Stomach smooth muscle (tissue), 2 donors: ENCODE results near the gene LIMD2.

Experiments
- H3K27ac ChIP-seq: one replicate; pipeline ENCODE4 v1.7.0; 2013; ENCODE audit warnings: mild to moderate bottlenecking, low read length, inconsistent platforms
- H3K27me3 ChIP-seq, 2 donors: one replicate each; pipeline ENCODE4 v1.7.0; 2013; ENCODE audit warnings: low read length in 2 of 2; ENCODE audit not compliant: insufficient read depth in 2 of 2, control insufficient read depth in 1 of 2
- H3K36me3 ChIP-seq, 2 donors: one replicate each; pipeline ENCODE4 v1.7.0; 2013; ENCODE audit warnings: low read length in 2 of 2; ENCODE audit not compliant: control insufficient read depth in 2 of 2, insufficient read depth in 2 of 2
- H3K4me1 ChIP-seq: one replicate; pipeline ENCODE4 v1.7.0; 2013; ENCODE audit warnings: low read length; ENCODE audit not compliant: control insufficient read depth, insufficient read depth
- H3K4me3 ChIP-seq, 2 donors: one replicate each; pipeline ENCODE4 v1.7.0; 2013; ENCODE audit warnings: low read length in 2 of 2
- H3K9ac ChIP-seq, 2 donors: one replicate each; pipeline ENCODE4 v1.7.0; 2013; ENCODE audit warnings: low read length in 2 of 2, mild to moderate bottlenecking in 1 of 2
- H3K9me3 ChIP-seq, 2 donors: one replicate each; pipeline ENCODE4 v1.7.0; 2013; ENCODE audit warnings: low read length in 2 of 2; ENCODE audit not compliant: control insufficient read depth in 2 of 2
- donor health status: healthy.
- donor health status: Pancreatic carcinoma.

LIMD2 gene

DNA sequence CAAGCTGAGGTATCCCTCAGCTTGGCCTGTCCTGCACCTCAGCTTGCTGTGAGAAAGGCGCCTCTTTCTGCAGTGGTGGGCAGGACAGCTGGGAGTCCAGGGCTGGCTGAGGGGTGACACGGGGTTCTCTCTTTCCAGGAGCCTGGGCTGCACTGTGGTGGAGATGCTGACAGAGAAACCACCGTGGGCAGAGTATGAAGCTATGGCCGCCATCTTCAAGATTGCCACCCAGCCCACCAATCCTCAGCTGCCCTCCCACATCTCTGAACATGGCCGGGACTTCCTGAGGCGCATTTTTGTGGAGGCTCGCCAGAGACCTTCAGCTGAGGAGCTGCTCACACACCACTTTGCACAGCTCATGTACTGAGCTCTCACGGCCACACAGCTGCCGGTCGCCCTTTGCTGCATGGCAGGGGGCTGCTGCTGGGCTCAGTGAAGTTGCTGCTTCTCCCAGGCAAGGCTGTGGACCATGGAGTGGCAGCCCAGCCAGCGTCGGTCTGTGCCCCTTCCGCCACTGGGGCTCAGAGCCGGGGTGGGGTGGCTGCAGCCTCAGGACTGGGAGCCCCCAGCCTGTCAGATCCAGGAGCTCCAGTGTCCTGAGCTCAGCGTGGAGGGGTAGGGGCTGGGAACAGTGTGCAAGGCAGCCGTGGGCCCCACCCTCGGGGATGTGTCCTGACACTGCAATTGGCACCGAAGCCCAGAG, 6.4 kb downstream of the LIMD2 start:
- H3K4me3 ChIP-seq: no peak overlapping the region
- peaks cover 48 to 55% of the 10 kb centered on the region in 2 donors for H3K36me3 ChIP-seq
- H3K4me1 ChIP-seq: peaks cover 10% of the 10 kb centered on the region
- H3K9me3 ChIP-seq: no peaks in the 10 kb centered on the region
- H3K27ac ChIP-seq: no peak overlapping the region
- no peak overlapping the region for H3K9ac ChIP-seq
- no peaks in the 10 kb centered on the region for H3K27me3 ChIP-seq

DNA sequence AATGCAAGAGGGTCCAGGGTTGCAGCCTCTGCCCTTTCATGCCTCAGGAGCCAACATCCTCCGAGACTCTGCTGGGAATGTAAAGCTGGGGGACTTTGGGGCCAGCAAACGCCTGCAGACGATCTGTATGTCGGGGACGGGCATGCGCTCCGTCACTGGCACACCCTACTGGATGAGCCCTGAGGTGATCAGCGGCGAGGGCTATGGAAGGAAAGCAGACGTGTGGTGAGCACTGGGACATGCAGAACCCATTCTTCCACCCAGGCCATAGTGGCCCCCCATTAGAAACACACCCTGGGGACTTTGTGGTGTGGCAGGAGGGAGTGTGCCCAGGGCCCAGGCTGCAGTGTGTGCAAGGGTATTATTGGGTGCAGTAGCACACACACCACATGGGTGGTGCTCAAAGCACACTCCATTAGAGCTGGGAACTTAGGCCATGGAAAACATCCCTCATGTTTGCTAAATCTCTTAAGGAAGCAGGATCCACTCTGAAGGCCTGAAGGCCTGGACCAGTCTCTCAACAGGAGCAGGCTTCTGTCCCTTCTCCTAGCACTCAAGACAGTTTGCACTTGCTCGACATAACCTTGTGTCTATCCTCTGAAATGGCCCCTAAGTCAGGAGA, 7.6 kb downstream of the LIMD2 start:
- no peaks in the 10 kb centered on the region for H3K9me3 ChIP-seq
- H3K4me1 ChIP-seq: peaks cover 7% of the 10 kb centered on the region
- no peaks in the 10 kb centered on the region for H3K27me3 ChIP-seq
- H3K9ac ChIP-seq: no peak overlapping the region
- peaks cover 54 to 61% of the 10 kb centered on the region in 2 donors for H3K36me3 ChIP-seq
- H3K4me3 ChIP-seq: no peak overlapping the region
- H3K27ac ChIP-seq: no peak overlapping the region

DNA sequence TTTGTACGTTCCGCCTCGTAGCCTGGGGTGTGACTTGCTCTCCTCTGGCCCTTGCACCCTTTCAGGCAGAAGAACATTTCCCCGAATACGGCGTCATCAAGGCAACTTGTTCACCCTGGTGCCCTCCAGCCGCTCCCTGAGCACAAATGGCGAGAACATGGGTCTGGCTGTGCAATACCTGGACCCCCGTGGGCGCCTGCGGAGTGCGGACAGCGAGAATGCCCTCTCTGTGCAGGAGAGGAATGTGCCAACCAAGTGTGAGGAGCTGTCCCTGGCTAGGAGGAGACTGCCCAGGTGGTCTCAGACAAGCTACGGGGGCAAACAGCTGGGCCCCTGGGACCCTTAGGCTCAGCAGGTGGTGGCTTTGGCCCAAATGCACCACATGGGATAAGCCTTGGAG, 10.4 kb downstream of the LIMD2 start:
- peaks cover 54 to 61% of the 10 kb centered on the region in 2 donors for H3K36me3 ChIP-seq
- no peak overlapping the region for H3K27ac ChIP-seq
- no peaks in the 10 kb centered on the region for H3K27me3 ChIP-seq
- peaks cover 20% of the 10 kb centered on the region for H3K4me1 ChIP-seq
- H3K4me3 ChIP-seq: no peak overlapping the region
- no peak overlapping the region for H3K9ac ChIP-seq
- no peaks in the 10 kb centered on the region for H3K9me3 ChIP-seq

DNA sequence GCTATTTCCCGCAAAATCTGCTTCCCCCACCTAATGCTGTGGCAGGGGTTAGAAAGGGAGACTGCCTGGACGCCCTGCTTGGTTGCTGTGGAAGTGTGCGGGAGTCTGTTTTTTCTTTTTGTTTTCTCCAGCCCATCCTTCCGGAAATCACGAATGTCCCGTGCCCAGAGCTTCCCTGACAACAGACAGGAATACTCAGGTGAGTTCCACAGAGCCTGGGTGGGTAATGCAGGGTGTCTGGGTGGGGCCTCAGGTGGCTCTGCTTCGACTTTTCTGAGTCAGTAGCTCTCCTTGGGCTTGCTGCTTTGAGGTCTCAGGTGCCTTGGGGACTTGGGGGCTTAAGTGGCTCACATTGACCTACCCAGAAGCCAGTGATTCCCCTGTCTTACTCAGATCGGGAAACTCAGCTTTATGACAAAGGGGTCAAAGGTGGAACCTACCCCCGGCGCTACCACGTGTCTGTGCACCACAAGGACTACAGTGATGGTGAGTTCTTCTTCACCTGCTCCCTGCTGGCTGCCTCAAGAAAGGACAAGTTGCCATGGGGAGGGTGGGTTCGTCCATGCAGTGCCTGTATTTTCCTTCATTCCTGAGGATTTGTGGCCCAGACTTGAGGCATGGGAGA, 11.4 kb downstream of the LIMD2 start:
- peaks cover 55 to 56% of the 10 kb centered on the region in 2 donors for H3K36me3 ChIP-seq

DNA sequence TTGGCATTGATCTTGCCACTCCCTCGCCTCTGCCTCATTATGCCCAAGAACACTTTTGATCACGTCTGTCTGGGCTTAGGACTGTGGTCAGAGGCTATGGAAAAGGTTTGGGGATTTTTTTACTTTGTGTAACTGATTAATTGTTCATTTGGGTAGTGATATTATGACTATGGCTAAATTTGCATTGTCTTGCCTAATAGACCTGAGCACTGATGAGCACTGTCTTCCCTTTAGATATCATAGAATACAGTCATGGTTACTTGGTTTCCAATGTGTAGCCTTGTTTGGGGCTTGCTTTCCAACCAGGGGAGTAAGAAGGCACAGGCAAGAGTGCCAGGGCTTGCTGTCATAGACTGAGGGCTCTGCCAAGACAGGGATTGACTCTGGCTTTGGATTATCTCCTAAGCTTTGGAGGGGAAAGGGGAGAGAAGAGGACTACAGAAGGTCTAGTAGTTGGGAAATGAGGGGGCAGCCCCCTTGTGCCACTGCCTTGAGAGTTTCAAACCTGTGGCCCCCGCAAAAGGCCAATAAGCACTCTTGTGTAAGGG, 13.7 kb downstream of the LIMD2 start:
- Histone ChIP-seq H3K9me3 (no peaks in the 10 kb centered on the region), H3K36me3 (peaks cover 44 to 52% of the 10 kb centered on the region in 2 donors), H3K4me3 (no peak overlapping the region), H3K27ac (no peak overlapping the region), H3K4me1 (peaks cover 31% of the 10 kb centered on the region), H3K9ac (no peak overlapping the region), H3K27me3 (no peaks in the 10 kb centered on the region)

More for the DNA sequence above, 11.4 kb downstream of the LIMD2 start:
- H3K9ac ChIP-seq: no peak overlapping the region
- no peaks in the 10 kb centered on the region for H3K27me3 ChIP-seq
- no peaks in the 10 kb centered on the region for H3K9me3 ChIP-seq
- peaks cover 17% of the 10 kb centered on the region for H3K4me1 ChIP-seq
- H3K4me3 ChIP-seq: no peak overlapping the region
- H3K27ac ChIP-seq: no peak overlapping the region

DNA sequence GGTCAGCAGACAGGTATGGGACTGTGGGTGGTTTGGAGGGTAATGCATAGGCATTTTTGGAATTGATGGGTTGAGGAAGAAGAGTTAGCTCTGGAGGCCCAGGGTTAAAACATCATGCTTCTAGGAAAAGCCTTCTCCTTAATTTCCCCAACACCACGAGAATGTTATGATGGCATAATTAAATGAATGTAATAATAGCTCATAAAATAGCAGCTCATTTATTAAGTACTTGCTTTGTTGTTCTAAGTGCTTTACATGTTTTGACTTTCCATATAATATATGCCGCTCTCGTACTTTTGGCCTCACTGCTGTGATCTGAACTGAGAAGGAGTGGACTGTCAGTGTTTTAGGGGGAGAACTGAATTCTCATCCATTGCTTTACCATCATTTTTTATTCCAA, 14.3 kb downstream of the LIMD2 start:
- Histone ChIP-seq H3K9ac (no peak overlapping the region), H3K9me3 (no peaks in the 10 kb centered on the region), H3K27me3 (no peaks in the 10 kb centered on the region), H3K27ac (no peak overlapping the region), H3K4me1 (peaks cover 34% of the 10 kb centered on the region), H3K36me3 (peaks cover 37 to 45% of the 10 kb centered on the region in 2 donors), H3K4me3 (no peak overlapping the region)

DNA sequence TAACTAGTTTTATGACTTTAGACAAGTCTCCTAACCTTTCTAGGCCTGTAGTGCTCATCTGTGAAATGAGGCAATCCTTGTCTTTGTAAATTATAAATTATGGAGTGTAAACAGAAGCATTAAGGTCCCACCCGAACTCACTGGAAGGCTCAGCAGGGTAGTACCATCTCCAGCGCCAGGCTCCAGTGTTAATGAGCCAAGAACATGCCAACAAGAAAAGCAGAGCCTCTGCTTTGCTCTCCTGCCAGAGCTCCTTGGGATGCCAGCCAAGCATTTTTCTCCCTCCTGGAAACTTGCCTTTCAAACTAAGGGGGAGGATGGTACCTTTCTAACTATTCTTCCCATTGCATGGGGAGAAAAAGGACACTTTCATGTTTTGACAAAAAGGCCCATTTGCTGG, 14.9 kb downstream of the LIMD2 start:
- H3K36me3 ChIP-seq: peaks cover 32 to 41% of the 10 kb centered on the region in 2 donors
- no peak overlapping the region for H3K9ac ChIP-seq
- peaks cover 35% of the 10 kb centered on the region for H3K4me1 ChIP-seq
- H3K27ac ChIP-seq: no peak overlapping the region
- peak overlapping the region in 1 of 2 donors; percentile 15 for H3K4me3 ChIP-seq
- no peaks in the 10 kb centered on the region for H3K27me3 ChIP-seq
- H3K9me3 ChIP-seq: no peaks in the 10 kb centered on the region

DNA sequence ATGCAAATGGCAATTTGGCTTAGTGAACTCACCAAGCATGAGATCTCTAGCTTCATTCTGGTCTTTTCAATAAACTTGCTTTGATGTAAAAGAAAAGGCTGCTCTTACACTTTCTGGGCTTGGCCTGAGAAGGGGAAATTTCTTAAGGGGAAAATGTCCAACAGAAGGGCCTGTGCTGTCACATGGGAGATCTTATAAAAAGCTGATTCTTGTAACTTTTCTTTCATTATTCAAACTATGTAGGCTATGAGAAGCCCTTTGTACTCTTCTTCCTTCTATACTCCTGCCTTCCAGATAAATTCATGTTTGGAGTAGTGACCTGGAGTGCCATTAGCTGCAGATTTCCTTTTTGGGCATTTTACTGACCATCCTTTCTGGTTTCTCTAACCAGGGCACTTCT, 16.9 kb downstream of the LIMD2 start:
- Histone ChIP-seq H3K36me3 (peaks cover 12 to 25% of the 10 kb centered on the region in 2 donors), H3K9ac (no peak overlapping the region), H3K27me3 (no peaks in the 10 kb centered on the region), H3K9me3 (no peaks in the 10 kb centered on the region), H3K27ac (no peak overlapping the region), H3K4me3 (no peak overlapping the region), H3K4me1 (peaks cover 40% of the 10 kb centered on the region)

DNA sequence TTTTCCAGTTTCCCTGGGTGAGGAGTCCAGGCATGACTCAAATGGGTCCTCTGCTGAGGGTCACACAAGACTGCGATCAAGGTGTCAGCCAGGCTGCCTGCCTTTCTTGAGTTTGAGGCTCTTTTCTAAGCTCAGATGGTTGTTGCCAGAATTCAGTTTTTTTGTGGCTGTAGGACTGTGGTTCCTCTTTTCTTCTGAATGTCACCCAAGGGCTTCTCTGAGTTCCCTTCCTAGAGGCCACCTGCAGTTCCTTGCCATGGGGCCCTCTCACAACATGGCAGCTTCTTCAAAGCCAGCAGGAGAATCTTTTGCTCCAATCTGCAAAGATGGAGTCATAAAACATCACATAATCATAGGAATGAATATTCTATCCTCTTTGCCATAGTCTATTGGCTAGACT, 17.5 kb downstream of the LIMD2 start:
- no peaks in the 10 kb centered on the region for H3K27me3 ChIP-seq
- H3K9ac ChIP-seq: no peak overlapping the region
- peaks cover 44% of the 10 kb centered on the region for H3K4me1 ChIP-seq
- H3K9me3 ChIP-seq: no peaks in the 10 kb centered on the region
- H3K4me3 ChIP-seq: no peak overlapping the region
- H3K27ac ChIP-seq: no peak overlapping the region
- H3K36me3 ChIP-seq: peaks cover 16 to 26% of the 10 kb centered on the region in 2 donors

DNA sequence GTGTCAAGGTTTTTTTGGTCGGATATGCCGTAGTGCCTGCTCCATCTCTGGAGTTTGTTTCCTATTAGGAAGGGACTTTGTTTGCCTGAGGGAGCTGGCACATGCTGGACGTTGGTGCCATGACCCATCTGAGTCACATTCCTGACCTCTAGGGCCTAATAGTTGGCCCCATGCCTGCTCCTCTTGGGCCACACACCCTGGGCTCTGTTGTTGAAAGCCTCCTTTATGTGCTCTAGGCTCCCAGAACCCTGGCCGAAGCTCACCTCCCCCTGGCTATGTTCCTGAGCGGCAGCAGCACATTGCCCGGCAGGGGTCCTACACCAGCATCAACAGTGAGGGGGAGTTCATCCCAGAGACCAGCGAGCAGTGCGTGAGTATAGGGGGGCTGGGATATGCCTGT, 18.4 kb downstream of the LIMD2 start:
- Histone ChIP-seq H3K36me3 (peaks cover 20 to 28% of the 10 kb centered on the region in 2 donors), H3K4me3 (no peak overlapping the region), H3K27me3 (no peaks in the 10 kb centered on the region), H3K27ac (no peak overlapping the region), H3K9ac (no peak overlapping the region), H3K9me3 (no peaks in the 10 kb centered on the region), H3K4me1 (peaks cover 48% of the 10 kb centered on the region)
